Measurements from ENCODE around the gene MBLAC1. TPM values are rescaled to one million over a fixed set of nuclear protein-coding genes. Genes with fewer than 3 reads are reported as not detected.
A peak's percentile ranks its signal among the peaks of the same experiment; 100 is the strongest.

The MBLAC1 gene
- total RNA-seq, 1 donor from 2014 or later = 2.2 TPM

- DNase-seq (ENCODE audit: low read depth in 2 of 2) = no peak
Observed at GRCh38 chr7:100095704-100096103, 31.1 kb upstream of the MBLAC1 start.

DNA sequence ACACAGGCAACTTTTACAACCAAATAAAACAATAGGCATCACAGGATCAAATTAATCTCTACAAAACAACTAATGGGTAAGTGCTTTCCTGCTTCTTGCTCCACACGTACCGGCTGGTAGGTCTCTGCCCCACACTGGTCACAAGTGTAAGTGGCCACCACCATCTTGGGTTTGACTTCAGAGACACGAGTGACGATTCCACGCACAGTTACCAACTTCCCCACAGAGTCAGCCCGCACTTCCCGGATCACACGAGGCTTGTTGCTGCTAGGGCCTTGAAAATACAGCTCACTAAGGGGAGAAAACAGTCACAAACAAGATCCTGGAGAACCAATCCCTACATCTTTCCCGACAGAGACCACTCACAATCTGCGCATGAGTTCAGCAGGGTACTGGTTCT lies 27.9 kb upstream of the MBLAC1 start:
- no peak for DNase-seq (ENCODE audit: low read depth in 2 of 2)

DNA sequence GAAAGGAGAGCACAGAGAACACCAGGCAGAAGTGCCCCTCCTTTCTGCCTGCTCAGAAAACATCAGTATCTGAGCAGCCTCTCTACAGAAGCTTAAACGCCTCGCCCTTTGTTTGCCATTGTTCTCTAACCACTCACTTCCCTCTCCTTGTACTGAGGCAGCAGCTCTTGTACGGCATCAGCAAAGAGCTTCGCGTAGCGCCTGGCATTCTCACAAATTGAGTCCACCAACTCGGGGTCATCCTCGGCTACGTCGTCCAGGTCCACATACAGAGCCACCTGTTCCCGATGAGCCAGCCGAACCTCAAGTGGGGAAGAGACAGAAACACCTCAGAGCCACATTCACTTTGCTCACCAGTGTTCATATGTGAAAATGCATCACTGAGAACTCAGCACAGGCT lies 27.3 kb upstream of the MBLAC1 start:
- no peak for DNase-seq (ENCODE audit: low read depth in 2 of 2)

DNA sequence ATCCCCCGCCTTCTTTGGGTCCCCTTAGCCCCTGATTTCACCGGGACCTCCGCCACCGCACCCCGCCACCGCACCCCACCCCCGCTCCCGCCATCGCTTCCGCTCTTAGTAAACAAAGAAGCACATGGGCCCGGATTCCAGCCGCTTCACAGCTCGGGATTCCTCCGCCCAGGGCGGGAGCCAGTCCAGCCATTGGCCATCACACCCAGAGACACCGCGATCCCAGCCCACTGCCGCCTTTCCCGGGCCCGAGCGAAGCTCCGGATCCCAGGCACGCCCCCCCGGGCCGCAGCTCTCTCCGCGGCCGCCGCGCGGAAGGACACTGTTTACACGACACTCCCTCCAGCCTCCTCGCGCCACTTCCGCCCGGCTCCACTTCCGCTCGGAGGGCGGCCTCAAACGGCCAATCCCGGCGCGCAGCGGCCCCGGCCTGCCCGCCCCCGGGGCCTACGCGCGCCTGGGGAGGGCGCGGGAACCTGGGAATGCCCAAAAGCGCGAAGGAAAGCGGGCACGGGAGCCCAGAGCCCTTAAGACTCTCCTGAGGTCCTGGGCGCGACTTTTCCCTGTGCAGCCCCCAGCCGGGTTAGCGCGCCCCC lies 26.2 kb upstream of the MBLAC1 start:
- peak; percentile 95 to 98 for DNase-seq (ENCODE audit: low read depth in 2 of 2)

DNA sequence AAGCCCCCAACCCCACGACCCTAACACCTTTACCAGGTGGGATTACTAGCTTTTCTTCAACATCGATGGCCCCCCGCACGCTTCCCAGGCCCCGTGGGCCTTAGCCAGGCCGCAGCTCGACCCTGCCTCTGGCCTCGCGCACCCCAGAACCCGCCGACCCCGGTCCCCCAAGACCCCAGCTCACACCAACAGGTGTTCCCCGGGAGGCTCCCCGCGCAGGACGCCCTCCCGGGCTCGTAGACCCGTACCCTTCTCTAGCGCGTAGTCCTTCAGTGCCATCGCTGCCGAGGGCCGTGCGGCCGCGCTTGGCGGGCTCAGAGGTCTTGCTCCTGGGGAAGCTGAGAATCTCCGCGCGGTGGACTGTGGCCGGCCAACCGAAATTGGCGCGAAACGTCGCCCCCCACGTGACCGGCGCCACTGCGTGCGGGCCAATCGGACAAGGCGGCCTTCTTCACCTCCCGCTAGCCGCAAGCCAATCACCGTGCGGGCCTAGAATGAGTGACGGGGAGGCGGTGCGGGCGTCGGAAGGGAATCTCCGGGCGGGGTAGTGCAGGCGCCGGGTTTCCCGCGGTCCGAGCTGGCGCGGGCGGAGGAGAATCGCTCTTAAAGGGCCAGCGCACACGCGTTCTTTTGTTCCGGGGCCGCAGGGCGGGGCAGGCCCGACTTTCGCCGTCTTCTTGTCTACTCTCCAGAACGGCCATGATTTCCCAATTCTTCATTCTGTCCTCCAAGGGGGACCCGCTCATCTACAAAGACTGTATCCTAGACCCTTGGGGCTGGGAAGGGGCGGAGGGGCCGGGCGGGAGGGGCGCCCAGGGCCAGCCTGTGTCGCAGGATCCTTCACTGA lies 25.5 kb upstream of the MBLAC1 start, which contains the start of the genes AP4M1 and MCM7:
AP4M1 (plus strand) TSS at position 628 of the 847 bp plus-strand sequence; CDS start at position 700, 72 bp downstream.
MCM7 (minus strand) TSS at position 382 of the 847 bp plus-strand sequence; CDS start at position 279, 103 bp downstream.
- peak; percentile 94 to 99 for DNase-seq (ENCODE audit: low read depth in 2 of 2)

- DNase-seq (ENCODE audit: low read depth in 2 of 2) = peak in 1 of 2 donors; percentile 57
Observed at GRCh38 chr7:100102950-100103840, 23.6 kb upstream of the MBLAC1 start.

DNA sequence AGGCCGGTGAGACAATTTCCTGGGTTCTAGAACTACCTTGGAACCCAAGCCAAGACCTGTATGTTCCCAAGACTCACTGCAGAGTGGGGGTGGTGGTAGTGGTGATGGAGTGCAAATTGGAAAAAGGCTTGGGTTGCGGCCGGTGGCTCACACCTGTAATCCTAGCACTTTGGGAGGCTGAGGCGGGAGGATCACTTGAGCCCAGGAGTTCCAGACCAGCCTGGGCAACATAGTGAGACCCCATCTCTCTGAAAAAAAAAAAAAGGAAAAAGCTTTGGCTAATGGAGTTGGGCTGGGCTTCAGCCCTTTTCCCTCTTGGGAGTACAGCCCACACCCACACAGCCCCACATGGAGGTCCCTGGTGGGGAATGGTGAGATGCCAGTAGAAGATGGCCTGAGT lies 21.2 kb upstream of the MBLAC1 start:
- no peak for DNase-seq (ENCODE audit: low read depth in 2 of 2)

DNA sequence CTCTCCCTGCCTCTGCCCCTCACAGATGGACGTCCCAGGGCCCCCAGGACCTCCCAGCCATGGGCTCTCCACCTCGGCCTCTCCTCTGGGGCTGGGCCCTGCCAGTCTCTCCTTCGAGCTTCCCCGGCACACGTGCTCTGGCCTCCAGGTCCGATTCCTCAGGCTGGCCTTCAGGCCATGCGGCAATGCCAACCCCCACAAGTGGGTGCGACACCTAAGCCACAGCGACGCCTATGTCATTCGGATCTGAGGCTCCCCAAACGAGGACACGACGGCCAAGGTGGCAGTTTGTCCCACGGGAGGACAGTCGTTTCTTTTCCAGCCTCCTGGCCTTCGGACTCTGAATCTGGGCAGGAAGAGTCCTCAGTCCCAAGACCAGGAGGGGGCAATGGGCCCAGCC lies 20.1 kb upstream of the MBLAC1 start:
- DNase-seq (ENCODE audit: low read depth in 2 of 2) = no peak

DNA sequence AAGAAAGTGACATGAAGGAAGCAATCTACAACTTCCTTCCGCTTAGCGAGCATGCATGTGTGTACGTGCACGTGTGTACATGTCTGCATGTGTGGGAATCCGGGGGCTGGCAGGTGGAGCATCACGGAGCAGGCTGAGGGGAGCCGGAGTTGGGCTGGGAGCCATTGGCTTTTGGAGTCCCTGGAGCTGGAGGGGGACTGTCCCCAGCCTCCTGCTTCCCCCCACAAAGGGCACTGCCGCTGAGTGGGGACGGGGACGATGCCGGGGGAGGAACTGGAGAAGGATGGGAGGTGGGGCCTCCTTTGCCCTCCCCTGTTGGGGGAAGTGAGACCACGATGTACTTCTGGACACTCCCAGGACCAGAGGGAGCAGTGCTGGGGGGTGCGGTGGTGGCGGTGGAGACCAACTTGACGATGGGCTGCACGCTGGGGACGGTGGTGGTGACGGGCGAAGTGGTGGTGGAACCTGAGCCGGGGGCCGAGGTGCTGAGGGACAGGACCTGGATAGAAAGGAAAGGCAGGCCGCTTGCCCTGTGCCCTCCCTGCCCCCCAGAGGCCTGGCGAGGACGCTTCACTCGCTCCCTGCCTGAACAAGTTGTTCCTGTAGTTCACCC lies 19.5 kb upstream of the MBLAC1 start:
- no peak for DNase-seq (ENCODE audit: low read depth in 2 of 2)

GRCh38 chr7:100107890-100108289 lies 18.9 kb upstream of the MBLAC1 start:
- no peak for DNase-seq (ENCODE audit: low read depth in 2 of 2)

- no peak for DNase-seq (ENCODE audit: low read depth in 2 of 2)
Observed at GRCh38 chr7:100109521-100110163, 17.1 kb upstream of the MBLAC1 start.

DNA sequence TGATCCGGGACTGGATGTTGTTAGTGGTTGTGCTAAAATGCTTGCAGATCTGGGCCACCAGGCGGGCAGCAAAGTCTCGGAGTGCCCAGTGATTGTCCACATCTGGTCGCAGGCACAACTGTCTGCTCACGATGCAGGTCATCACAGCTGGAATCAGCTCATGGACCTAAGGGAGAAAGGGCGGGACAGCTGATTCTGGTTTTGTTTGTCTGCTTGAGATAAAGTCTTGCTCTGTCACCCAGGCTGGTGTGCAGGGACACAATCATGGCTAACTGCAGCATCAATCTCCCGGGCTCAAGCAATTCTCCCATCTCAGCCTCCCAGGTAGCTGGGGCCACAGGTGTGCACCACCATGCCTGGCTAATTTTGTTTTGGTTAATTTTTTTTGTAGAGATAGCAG lies 15.6 kb upstream of the MBLAC1 start:
- no peak for DNase-seq (ENCODE audit: low read depth in 2 of 2)

DNA sequence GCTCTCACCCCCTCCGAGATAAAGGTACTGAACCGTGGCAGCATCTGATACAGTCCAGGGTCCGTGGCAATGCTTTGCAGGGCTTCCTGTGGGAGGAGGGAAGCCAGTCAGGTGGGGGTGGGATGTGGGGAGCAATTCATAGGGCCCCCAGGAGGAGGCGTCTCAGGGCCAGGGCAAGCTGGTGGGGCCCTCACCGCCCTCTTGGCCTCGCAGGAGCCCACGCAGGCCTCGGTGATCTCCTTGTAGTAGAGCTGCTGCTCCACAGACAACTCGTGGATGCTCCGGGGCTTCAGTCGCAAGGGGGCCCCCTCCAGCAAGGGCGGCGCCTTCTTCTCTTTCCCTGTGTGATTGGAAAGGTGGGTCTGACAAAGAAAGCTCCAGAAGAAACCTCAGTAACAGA lies 14.9 kb upstream of the MBLAC1 start:
- no peak for DNase-seq (ENCODE audit: low read depth in 2 of 2)

GRCh38 chr7:100115026-100115425 lies 11.7 kb upstream of the MBLAC1 start:
- no peak for DNase-seq (ENCODE audit: low read depth in 2 of 2)

DNA sequence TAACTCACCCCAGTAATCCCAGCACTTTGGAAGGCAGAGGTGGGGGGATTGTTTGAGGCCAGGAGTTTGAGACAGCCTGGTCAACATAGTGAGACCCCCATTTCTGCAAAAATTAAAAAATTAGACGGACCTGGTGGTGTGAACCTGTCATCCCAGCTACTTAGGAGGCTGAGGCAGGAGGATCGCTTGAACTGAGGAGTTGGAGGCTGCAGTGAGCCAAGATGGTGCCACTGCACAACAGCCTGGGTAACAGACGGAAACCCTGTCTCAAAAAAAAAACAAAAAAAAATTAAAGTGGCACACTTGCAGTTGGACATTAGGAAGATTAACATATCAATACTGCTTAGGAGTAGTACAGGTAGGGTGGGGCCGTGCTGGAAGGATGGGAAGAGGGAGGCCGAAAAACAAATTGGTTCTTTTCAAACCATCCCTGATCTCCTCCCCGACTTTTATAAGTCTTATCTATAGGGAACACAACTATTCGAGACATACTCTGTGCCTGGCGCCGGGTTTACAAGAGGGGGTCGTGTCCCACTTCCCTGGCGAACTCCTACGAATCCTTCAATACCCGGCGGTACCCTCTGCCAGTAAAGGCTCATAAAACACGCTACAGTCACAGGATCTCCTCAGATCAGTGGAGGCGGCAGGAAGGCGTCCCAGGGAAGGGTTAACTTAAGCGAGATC lies 8.2 kb upstream of the MBLAC1 start:
- DNase-seq (ENCODE audit: low read depth in 2 of 2) = no peak

DNA sequence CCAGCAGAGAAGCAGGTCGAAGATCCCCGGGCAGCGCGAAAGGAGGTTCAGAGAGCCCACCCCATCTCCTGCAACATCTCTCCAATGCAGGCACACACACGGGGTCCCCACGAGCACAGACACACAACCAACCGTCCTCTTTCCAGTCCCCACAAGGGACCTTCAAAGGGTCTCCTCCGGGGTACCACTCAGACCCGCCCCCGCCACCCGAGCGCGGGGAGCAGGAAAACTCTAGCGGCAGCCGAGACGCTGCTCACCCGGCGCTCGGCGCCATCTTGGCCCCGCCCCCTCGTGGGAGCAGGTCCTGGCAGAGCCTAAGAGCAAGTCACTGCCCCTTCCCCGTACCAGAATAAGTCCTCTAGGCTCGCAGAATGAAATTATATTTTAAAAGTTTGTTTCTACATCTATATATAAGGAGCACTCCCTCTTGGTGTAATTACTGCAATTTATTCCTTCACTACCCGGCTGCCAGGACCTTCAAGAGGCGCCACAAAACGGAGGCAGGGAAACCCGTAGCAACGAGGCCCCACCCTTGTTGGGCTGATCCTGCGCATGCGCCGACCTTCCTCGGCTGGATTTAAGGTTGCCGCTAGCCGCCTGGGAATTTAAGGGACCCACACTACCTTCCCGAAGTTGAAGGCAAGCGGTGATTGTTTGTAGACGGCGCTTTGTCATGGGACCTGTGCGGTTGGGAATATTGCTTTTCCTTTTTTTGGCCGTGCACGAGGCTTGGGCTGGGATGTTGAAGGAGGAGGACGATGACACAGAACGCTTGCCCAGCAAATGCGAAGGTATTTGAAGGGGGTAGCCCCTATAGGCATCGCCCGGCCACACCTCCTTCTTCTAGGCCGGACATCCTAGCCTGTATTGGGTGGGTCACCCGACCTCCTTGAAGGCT lies 7.4 kb upstream of the MBLAC1 start, which contains the start of the genes CNPY4 and TAF6:
CNPY4 (plus strand) TSS at position 563 of the 898 bp plus-strand sequence; CDS start at position 674, 111 bp downstream.
TAF6 (minus strand) TSS at position 287 of the 898 bp plus-strand sequence. CDS start 5,149 bp downstream, outside the sequence.
- peak; percentile 90 to 96 for DNase-seq (ENCODE audit: low read depth in 2 of 2)

GRCh38 chr7:100119970-100120732 lies 6.6 kb upstream of the MBLAC1 start:
- DNase-seq (ENCODE audit: low read depth in 2 of 2) = no peak

- DNase-seq (ENCODE audit: low read depth in 2 of 2) = no peak
Observed at GRCh38 chr7:100120733-100121036, 6.1 kb upstream of the MBLAC1 start.

Measured in dermis microvascular lymphatic vessel endothelial cell (primary cell).